HCT116 (cell line): Measurements from ENCODE around the gene IL11RA. TPM values are rescaled to one million over a fixed set of nuclear protein-coding genes. Genes with fewer than 3 reads are reported as not detected.

Experiments
- ATAC-seq: fragments of 200-7000 bp; cut with Tn5 transposase; 2 replicates; pipeline ENCODE4 v1.9.1; 2020; ENCODE audit warnings: mild to moderate bottlenecking, moderate library complexity
- BruUV-seq: library from RNA; stranded (reverse); fragments of 400-500 nt; replicated peaks from 2 replicates; lab custom pipeline; 2021; lab: Mats Ljungman, UMichigan
- CTCF ChIA-PET: fragments of 300-600 bp; sonication (Branson Sonifier 250); formaldehyde crosslinking; loops from one replicate; lab custom pipeline; 2021; ENCODE audit warnings: antibody characterized with exemption; lab: Charles Lee
- POLR2A ChIA-PET: fragments of 300-600, 350-600 bp; sonication (Branson Sonifier 250); formaldehyde crosslinking; loops from one replicate; lab custom pipeline; 2021; ENCODE audit warnings: antibody characterized with exemption; lab: Charles Lee
- RAD21 ChIA-PET, 2 experiments: fragments of 300-600 bp; sonication (Branson Sonifier 250); formaldehyde crosslinking; loops; one replicate each; lab custom pipeline; 2023; ENCODE audit warnings: low total read pairs in 2 of 2; ENCODE audit not compliant: uncharacterized antibody in 2 of 2, unreplicated experiment in 2 of 2, low non-redundant PET in 1 of 2; lab: Charles Lee
- DNase-seq: peaks from one replicate; pipeline ENCODE4 v3.0.0-alpha.2; 2010; ENCODE audit warnings: low read depth, low spot score
- H2AFZ ChIP-seq: fragments of 200-600 bp; shearing (Covaris generic), sonication (generic); 2 replicates; pipeline ENCODE4 v1.6.1; 2017; ENCODE audit warnings: low read depth, mixed run types, mixed read lengths, antibody characterized with exemption, low read length; ENCODE audit not compliant: poor library complexity, severe bottlenecking
- H3K27ac ChIP-seq: 2 replicates; pipeline ENCODE4 v1.5.1; 2012; ENCODE audit warnings: low read depth, low read length
- H3K27me3 ChIP-seq: fragments of 200-600 bp; sonication (generic); 2 replicates; pipeline ENCODE4 v1.6.1; 2016; ENCODE audit warnings: mixed run types, low read length, mixed read lengths; ENCODE audit not compliant: insufficient read depth
- H3K36me3 ChIP-seq, 2 experiments: fragments of 200-500 bp in 1 of 2; fragments of 200-600 bp in 1 of 2; sonication (Bioruptor generic) in 1 of 2; sonication (generic) in 1 of 2; 2 replicates each; pipeline versions ENCODE4 v1.5.1 to v1.6.1; 2014 to 2016; ENCODE audit warnings: low read length in 2 of 2, inconsistent platforms in 1 of 2, mixed read lengths in 1 of 2, mixed run types in 1 of 2; ENCODE audit not compliant: insufficient read depth in 2 of 2, control insufficient read depth in 1 of 2
- H3K4me1 ChIP-seq, 2 experiments: fragments of 200-600 bp in 1 of 2; sonication (generic) in 1 of 2; 2 replicates each; pipeline versions ENCODE4 v1.5.1 to v1.6.1; 2012 to 2017; ENCODE audit warnings: low read length in 2 of 2, inconsistent platforms in 1 of 2, mild to moderate bottlenecking in 1 of 2, mixed read lengths in 1 of 2, mixed run types in 1 of 2, moderate library complexity in 1 of 2; ENCODE audit not compliant: insufficient read depth in 2 of 2, control insufficient read depth in 1 of 2
- H3K4me2 ChIP-seq: fragments of 200-600 bp; sonication (generic); 2 replicates; pipeline ENCODE4 v1.6.1; 2017; ENCODE audit warnings: mixed run types, low read length, mixed read lengths
- H3K4me3 ChIP-seq, 2 experiments: fragments of 200-600 bp in 1 of 2; sonication (generic) in 1 of 2; replicated peaks in 1 of 2; 2 replicates each; pipeline ENCODE4 v1.5.1; 2011 to 2016; ENCODE audit warnings: low read length in 2 of 2, control low read depth in 1 of 2, low read depth in 1 of 2, mild to moderate bottlenecking in 1 of 2, mixed read lengths in 1 of 2, mixed run types in 1 of 2
- H3K79me2 ChIP-seq: fragments of 200-600 bp; sonication (generic); 2 replicates; pipeline ENCODE4 v1.6.1; 2017; ENCODE audit warnings: mild to moderate bottlenecking, mixed run types, low read length, moderate library complexity, mixed read lengths; ENCODE audit not compliant: insufficient read depth
- H3K9ac ChIP-seq: fragments of 200-600 bp; sonication (generic); 2 replicates; pipeline ENCODE4 v1.6.1; 2016; ENCODE audit warnings: low read length, mixed read lengths
- H3K9me2 ChIP-seq: fragments of 200-600 bp; sonication (generic), shearing (Covaris generic); 2 replicates; pipeline ENCODE4 v1.6.1; 2017; ENCODE audit warnings: mixed run types, mild to moderate bottlenecking, moderate library complexity; ENCODE audit not compliant: insufficient read depth
- H3K9me3 ChIP-seq, 2 experiments: fragments of 200-500 bp in 1 of 2; fragments of 200-600 bp in 1 of 2; sonication (Bioruptor generic) in 1 of 2; sonication (generic) in 1 of 2; 2 replicates each; pipeline ENCODE4 v1.6.1; 2014 to 2017; ENCODE audit warnings: low read length in 2 of 2, mixed read lengths in 2 of 2, inconsistent platforms in 1 of 2, low read depth in 1 of 2, mild to moderate bottlenecking in 1 of 2, mixed run types in 1 of 2, moderate library complexity in 1 of 2; ENCODE audit not compliant: control insufficient read depth in 1 of 2, insufficient read depth in 1 of 2
- H4K20me1 ChIP-seq: fragments of 200-600 bp; sonication (generic), shearing (Covaris generic); 2 replicates; pipeline ENCODE4 v1.6.1; 2017; ENCODE audit warnings: mixed run types, mild to moderate bottlenecking, moderate library complexity; ENCODE audit not compliant: insufficient read depth
- SP1 ChIP-seq: IDR thresholded peaks from 2 replicates; pipeline ENCODE4 v1.6.1; 2012; ENCODE audit warnings: low read depth
- intact Hi-C: fragments of 100-400 bp; cut with micrococcal nuclease; formaldehyde crosslinking; loops from 2 replicates; pipeline ENCODE4 v1.10.0; 2022
- total RNA-seq: library from RNA; stranded (reverse); gene quantifications from one replicate; pipeline ENCODE4 v1.2.1, GENCODE V29; 2021; ENCODE audit not compliant: unreplicated experiment
- TF ChIP-seq, protein P1 (sequence below): IDR thresholded peaks from 2 replicates; pipeline ENCODE4 v1.6.1; 2012

Gene IL11RA
- total RNA-seq, 1 experiment from 2014 or later, result 10.6 TPM

DNA sequence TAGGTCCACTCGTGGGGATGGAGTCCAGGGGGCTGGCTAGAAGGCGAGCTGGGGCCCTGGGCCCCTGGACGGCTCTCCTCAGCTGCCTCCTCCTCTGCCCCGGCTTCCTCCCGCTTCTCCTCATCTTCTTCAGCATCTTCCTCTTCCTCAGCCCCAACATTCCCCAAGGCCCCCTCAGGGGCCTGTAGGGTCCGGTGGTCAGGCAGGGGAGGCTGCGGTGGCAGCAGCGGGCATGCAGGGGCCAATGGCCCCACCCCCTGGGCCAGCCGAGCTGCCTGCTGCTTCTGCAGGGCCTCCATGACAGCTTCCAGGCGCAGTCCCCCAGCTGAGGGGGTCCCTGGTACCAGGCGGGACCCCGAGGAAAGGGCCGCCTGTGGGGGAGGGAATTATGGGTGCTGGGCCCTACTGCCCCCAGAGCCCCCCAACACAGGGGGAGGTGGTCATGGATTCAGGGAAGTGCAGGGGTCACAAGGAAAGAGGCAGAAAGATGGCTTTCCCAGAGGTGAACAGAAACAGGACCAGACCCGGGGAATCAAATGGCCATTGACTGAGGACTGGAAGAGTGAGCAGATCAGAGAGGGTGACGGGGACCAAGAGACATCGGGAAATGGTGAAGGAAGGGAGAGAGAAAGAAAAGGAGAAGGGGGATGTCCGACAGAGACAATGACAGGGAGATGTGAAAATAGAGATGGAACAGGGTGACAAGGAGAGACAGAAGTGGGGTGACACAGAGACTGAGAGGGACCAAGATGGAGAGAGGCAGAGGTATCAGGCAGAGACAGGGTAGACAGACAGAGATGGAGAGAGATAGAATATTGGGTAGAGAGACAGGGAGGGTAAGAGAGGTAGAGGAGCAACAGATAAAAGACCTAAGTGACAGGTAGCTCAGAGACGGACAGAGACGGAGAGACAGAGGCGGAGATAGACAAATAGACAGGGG lies 24.0 kb upstream of the IL11RA start:
- peak overlapping the region; percentile 36 to 49 for H3K4me3 ChIP-seq
- H3K9ac ChIP-seq, result 0 out of 2 replicates have a peak overlapping the region, but pooled peaks have one; percentile 7
- H3K27ac ChIP-seq, result no peak overlapping the region
- ChIA-PET POLR2A (interaction anchor here (1.7 kb wide), 1 partner anchor 10 kb away, joined by 7 read pairs; the partner anchor contains the start of gene SIGMAR1), RAD21 (no interaction called here), CTCF (no interaction called here)
- peaks cover 6 to 26% of the 10 kb centered on the region in 2 experiments for H3K4me1 ChIP-seq
- H3K27me3 ChIP-seq, result peaks cover 8% of the 10 kb centered on the region; the same call in 1 of the 2 replicates
- no peaks in the 10 kb centered on the region for H3K9me3 ChIP-seq
- H2AFZ ChIP-seq, result peak overlapping the region; percentile 86
- ATAC-seq, result 0 out of 2 replicates have a peak, but pooled peaks have one; percentile 1
- H3K9me2 ChIP-seq, result no peaks in the 10 kb centered on the region
- DNase-seq, result no peak
- no peaks in the 10 kb centered on the region for H3K36me3 ChIP-seq
- intact Hi-C loops, result no loop called here
- peak overlapping the region; percentile 75 for H3K4me2 ChIP-seq
- TF ChIP-seq, protein P1, sequence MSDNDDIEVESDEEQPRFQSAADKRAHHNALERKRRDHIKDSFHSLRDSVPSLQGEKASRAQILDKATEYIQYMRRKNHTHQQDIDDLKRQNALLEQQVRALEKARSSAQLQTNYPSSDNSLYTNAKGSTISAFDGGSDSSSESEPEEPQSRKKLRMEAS, result no peak
- H3K79me2 ChIP-seq, result no peaks in the 10 kb centered on the region
- no peaks in the 10 kb centered on the region for H4K20me1 ChIP-seq
- no TSS peak for BruUV-seq

DNA sequence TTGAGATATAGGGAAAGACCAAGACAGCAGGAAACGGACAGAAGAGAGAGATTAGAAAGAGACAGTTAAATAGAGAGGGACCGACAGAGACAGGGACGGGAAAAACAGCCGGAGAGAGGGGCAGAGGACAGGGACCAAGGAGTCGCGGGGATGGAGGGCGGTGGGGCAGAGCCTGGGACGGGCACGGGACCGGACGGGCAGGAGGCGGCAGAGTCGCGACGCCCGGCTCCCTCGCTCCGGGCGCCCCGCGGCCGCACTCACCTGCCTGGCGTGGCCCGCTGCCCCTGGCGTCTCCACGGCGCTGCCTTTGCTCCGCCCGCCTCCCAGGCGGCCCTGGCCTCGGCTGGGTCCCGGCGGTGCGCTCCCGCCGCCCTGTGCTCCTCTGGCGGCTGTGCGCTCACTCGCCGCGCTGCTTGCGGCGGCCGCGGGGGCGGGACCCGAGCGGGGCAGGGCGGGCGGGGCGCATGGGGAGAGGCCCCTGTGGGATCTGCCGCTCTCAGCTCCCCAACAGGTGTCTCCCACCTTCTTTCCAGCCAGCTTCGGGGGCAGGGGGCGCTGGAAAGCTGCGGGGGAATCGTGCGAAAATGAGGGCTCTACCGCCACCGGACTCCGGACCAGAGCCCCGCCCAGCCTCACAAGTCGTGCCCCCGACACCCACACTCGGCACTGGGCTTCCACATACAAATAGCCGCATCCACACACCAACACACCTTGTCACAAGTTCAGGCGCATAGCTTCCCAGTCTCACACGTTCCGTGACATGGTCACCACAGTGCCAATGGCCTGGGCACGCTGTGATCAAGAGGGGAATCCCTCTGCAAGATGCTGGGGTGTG lies 23.1 kb upstream of the IL11RA start, which contains the start of gene ARID3C:
TSS of gene ARID3C (minus strand) at position 411 of the 835 bp plus-strand sequence. CDS start 1,052 bp downstream, outside the sequence.
- Histone ChIP-seq H3K27me3 (peaks cover 8% of the 10 kb centered on the region; the same call in 1 of the 2 replicates), H3K27ac (no peak within 1 kb of the TSS), H3K4me3 (peak within 1 kb of the TSS; percentile 36 to 49), H3K9ac (0 out of 2 replicates have a peak within 1 kb of the TSS, but pooled peaks have one; percentile 7), H2AFZ (peak within 1 kb of the TSS; percentile 86), H3K4me2 (peak within 1 kb of the TSS; percentile 75), H3K9me2 (no peaks in the 10 kb centered on the region), H3K9me3 (no peaks in the 10 kb centered on the region), H4K20me1 (no peaks in the 10 kb centered on the region), H3K36me3 (no peaks in the 10 kb centered on the region), H3K79me2 (no peaks in the 10 kb centered on the region), H3K4me1 (peaks cover 8 to 29% of the 10 kb centered on the region in 2 experiments)
- no TSS peak for BruUV-seq
- RAD21 ChIA-PET, result no interaction called here
- intact Hi-C loops, result no loop called here
- DNase-seq, result no peak
- no peak for TF ChIP-seq SP1
- POLR2A ChIA-PET, result interaction anchor here (1.5 to 1.7 kb wide), 2 partner anchors 9 kb away, joined by 3 to 7 read pairs; partner anchors contain the start of genes DCTN3 and SIGMAR1
- peak; percentile 91 for ATAC-seq
- CTCF ChIA-PET, result no interaction called here
